ENCODE results near the gene TPI1.

TPI1 gene

DNA sequence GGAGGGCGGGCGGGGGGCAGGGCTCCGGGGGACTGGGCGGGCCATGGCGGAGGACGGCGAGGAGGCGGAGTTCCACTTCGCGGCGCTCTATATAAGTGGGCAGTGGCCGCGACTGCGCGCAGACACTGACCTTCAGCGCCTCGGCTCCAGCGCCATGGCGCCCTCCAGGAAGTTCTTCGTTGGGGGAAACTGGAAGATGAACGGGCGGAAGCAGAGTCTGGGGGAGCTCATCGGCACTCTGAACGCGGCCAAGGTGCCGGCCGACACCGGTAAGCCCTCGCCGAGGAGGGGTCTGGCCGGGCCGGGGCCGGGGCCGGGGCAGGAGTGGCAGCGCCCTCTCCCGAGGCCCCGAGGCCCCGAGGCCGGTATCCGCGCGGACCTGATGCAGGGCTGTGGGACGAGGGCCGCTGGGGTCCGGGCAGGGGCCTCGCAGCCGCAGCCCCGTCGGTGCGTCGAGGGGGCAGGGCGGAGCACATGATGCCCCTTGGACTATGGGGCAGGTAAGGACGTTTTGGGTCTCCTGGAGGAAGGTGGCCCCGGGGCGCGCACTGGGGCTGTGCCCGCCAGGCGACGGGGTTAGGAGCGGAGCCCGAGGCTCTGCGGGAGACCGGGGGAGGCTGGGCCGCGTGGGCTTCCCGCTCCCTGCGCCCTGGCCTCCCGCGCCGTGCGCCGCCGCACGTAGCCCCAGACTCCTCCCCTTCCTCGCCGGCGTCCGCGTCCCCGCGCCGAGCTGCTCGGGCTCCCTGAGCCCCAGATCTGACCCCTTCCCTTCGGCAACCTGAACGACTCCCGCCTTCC, at the start of gene TPI1:
TSS of gene TPI1 (plus strand) at position 119 of the 798 bp plus-strand sequence. CDS start at position 155, 36 bp downstream.
- TF ChIP-seq TAF1 (IDR thresholded peaks at IDR 0.05; ENCODE audit: low read depth) (peak; percentile 96), TEAD4 (IDR thresholded peaks at IDR 0.05) (peak; percentile 40; the same call in 1 of the 2 replicates), TCF12 (IDR thresholded peaks at IDR 0.05; ENCODE audit: low read depth) (0 out of 2 replicates have a peak, but pooled peaks have one; percentile 17), EGR1 (IDR thresholded peaks at IDR 0.05) (peak; percentile 68), ZBTB7A (IDR thresholded peaks at IDR 0.05; ENCODE audit: low read depth) (peak; percentile 69; the same call in 1 of the 2 replicates), CEBPB (IDR thresholded peaks at IDR 0.05) (no peak), CREB1 (IDR thresholded peaks at IDR 0.05; ENCODE audit: low read depth) (no peak), EP300 (IDR thresholded peaks at IDR 0.05; ENCODE audit: borderline replicate concordance) (peak; percentile 13; the same call in 1 of the 2 replicates), YY1 (IDR thresholded peaks at IDR 0.05; ENCODE audit: low read depth) (peak; percentile 85), NFIC (IDR thresholded peaks at IDR 0.05) (no peak), FOXM1 (IDR thresholded peaks at IDR 0.05; ENCODE audit: borderline replicate concordance, low read depth) (no peak), USF1 (IDR thresholded peaks at IDR 0.05) (no peak; the same call in 1 of the 2 replicates), RAD21 (IDR thresholded peaks at IDR 0.05; ENCODE audit: low read depth) (no peak), MAX (IDR thresholded peaks at IDR 0.05) (peak; percentile 88)
- TF ChIP-seq, protein P1, sequence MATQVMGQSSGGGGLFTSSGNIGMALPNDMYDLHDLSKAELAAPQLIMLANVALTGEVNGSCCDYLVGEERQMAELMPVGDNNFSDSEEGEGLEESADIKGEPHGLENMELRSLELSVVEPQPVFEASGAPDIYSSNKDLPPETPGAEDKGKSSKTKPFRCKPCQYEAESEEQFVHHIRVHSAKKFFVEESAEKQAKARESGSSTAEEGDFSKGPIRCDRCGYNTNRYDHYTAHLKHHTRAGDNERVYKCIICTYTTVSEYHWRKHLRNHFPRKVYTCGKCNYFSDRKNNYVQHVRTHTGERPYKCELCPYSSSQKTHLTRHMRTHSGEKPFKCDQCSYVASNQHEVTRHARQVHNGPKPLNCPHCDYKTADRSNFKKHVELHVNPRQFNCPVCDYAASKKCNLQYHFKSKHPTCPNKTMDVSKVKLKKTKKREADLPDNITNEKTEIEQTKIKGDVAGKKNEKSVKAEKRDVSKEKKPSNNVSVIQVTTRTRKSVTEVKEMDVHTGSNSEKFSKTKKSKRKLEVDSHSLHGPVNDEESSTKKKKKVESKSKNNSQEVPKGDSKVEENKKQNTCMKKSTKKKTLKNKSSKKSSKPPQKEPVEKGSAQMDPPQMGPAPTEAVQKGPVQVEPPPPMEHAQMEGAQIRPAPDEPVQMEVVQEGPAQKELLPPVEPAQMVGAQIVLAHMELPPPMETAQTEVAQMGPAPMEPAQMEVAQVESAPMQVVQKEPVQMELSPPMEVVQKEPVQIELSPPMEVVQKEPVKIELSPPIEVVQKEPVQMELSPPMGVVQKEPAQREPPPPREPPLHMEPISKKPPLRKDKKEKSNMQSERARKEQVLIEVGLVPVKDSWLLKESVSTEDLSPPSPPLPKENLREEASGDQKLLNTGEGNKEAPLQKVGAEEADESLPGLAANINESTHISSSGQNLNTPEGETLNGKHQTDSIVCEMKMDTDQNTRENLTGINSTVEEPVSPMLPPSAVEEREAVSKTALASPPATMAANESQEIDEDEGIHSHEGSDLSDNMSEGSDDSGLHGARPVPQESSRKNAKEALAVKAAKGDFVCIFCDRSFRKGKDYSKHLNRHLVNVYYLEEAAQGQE (IDR thresholded peaks at IDR 0.05; ENCODE audit: low read depth) = no peak

DNA sequence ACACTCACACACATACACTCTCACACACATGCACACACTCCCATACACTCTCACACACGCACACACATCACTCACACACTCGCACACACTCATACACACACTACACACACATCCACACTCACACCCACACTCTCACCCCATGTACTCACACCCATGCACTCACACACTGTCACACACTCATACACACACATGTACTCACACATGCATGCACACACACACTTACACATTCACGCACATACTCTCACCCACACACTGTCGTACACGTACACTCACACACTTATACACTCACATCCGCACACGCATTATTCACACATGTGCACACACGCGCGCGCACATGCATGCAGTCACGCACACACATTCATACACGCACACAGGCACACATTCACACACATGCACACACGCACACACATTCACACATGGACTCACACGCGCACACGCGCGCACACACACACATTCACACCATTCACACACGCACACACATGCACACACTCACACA, 49.6 kb upstream of the TPI1 start:
- TF ChIP-seq CEBPB (IDR thresholded peaks at IDR 0.05) = no peak
- no peak for TF ChIP-seq ZBTB7A (IDR thresholded peaks at IDR 0.05; ENCODE audit: low read depth)
- no peak for TF ChIP-seq TAF1 (IDR thresholded peaks at IDR 0.05; ENCODE audit: low read depth)
- TF ChIP-seq MAX (IDR thresholded peaks at IDR 0.05) = no peak
- TF ChIP-seq EP300 (IDR thresholded peaks at IDR 0.05; ENCODE audit: borderline replicate concordance) = no peak
- TF ChIP-seq NFIC (IDR thresholded peaks at IDR 0.05) = no peak
- no peak for TF ChIP-seq TCF12 (IDR thresholded peaks at IDR 0.05; ENCODE audit: low read depth)
- TF ChIP-seq YY1 (IDR thresholded peaks at IDR 0.05; ENCODE audit: low read depth) = no peak
- TF ChIP-seq EGR1 (IDR thresholded peaks at IDR 0.05) = no peak
- TF ChIP-seq, protein P1 (IDR thresholded peaks at IDR 0.05; ENCODE audit: low read depth) = no peak
- no peak for TF ChIP-seq CREB1 (IDR thresholded peaks at IDR 0.05; ENCODE audit: low read depth)
- TF ChIP-seq RAD21 (IDR thresholded peaks at IDR 0.05; ENCODE audit: low read depth) = no peak
- TF ChIP-seq USF1 (IDR thresholded peaks at IDR 0.05) = no peak
- no peak for TF ChIP-seq TEAD4 (IDR thresholded peaks at IDR 0.05)

DNA sequence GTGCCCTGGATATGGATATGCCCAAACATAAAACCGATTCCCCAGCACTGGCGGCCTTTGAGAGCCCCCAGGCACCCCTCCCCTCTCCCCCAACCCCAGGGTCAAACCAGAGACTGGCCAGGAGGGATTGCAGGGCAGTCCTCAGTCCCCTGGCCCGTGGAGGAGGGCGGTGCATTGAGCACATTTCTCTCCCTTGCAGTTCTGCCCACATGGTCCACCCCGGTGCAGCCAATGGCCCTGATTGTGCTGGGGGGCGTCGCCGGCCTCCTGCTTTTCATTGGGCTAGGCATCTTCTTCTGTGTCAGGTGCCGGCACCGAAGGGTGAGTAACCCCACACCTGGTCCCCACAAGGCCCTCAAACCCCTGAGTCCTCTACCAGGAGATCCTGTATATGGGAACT, 49.1 kb upstream of the TPI1 start:
- peak; percentile 77 for TF ChIP-seq USF1 (IDR thresholded peaks at IDR 0.05)
- no peak for TF ChIP-seq EP300 (IDR thresholded peaks at IDR 0.05; ENCODE audit: borderline replicate concordance)

- TF ChIP-seq CREB1 (IDR thresholded peaks at IDR 0.05; ENCODE audit: low read depth) = no peak
- no peak for TF ChIP-seq ZBTB7A (IDR thresholded peaks at IDR 0.05; ENCODE audit: low read depth)
- TF ChIP-seq EP300 (IDR thresholded peaks at IDR 0.05; ENCODE audit: borderline replicate concordance) = no peak
- TF ChIP-seq, protein P1 (IDR thresholded peaks at IDR 0.05; ENCODE audit: low read depth) = no peak
- no peak for TF ChIP-seq EGR1 (IDR thresholded peaks at IDR 0.05)
- no peak for TF ChIP-seq TEAD4 (IDR thresholded peaks at IDR 0.05)
- no peak for TF ChIP-seq YY1 (IDR thresholded peaks at IDR 0.05; ENCODE audit: low read depth)
Measured at GRCh38 chr12:6818645-6819044, 48.7 kb upstream of the TPI1 start.
